HEK293T (cell line): Measurements from ENCODE around the gene DAG1.

Experiments used
- CTCF ChIA-PET: fragments of 350-600 bp; formaldehyde crosslinking; extraction: SDS; loops from one replicate; lab custom pipeline; 2021; ENCODE audit warnings: antibody characterized with exemption, inconsistent platforms; lab: Yijun Ruan, JAX
- POLR2A ChIA-PET: fragments of 350-600 bp; formaldehyde crosslinking; extraction: SDS; loops from one replicate; lab custom pipeline; 2020; ENCODE audit warnings: antibody characterized with exemption, inconsistent platforms; lab: Yijun Ruan, JAX
- DNase-seq: peaks from one replicate; pipeline ENCODE4 v3.0.0; 2012; ENCODE audit warnings: mixed read lengths; ENCODE audit errors: extremely low spot score
- ARNT ChIP-seq: fragments of 450-650 bp; IDR thresholded peaks from 2 replicates; pipeline ENCODE4 v1.6.1; 2017; ENCODE audit warnings: mild to moderate bottlenecking
- BHLHE40 ChIP-seq: fragments of 450-650 bp; IDR thresholded peaks from 2 replicates; pipeline ENCODE4 v1.6.1; 2016; ENCODE audit warnings: mild to moderate bottlenecking, moderate library complexity, borderline replicate concordance
- CTBP1 ChIP-seq: fragments of 450-650 bp; IDR thresholded peaks from 2 replicates; pipeline ENCODE4 v1.6.1; 2016; ENCODE audit warnings: borderline replicate concordance
- ELF4 ChIP-seq: fragments of 450-650 bp; IDR thresholded peaks from 2 replicates; pipeline ENCODE4 v1.6.1; 2017; ENCODE audit warnings: antibody characterized with exemption
- FOXA1 ChIP-seq: fragments of 450-650 bp; IDR thresholded peaks from 2 replicates; pipeline ENCODE4 v1.6.1; 2016; ENCODE audit warnings: mild to moderate bottlenecking
- FOXK2 ChIP-seq: fragments of 450-650 bp; IDR thresholded peaks from 2 replicates; pipeline ENCODE4 v1.6.1; 2016; ENCODE audit warnings: mild to moderate bottlenecking
- FOXM1 ChIP-seq: fragments of 450-650 bp; IDR thresholded peaks from 2 replicates; pipeline ENCODE4 v1.6.1; 2017; ENCODE audit warnings: mild to moderate bottlenecking, borderline replicate concordance
- HDGF ChIP-seq: fragments of 450-650 bp; IDR thresholded peaks from 2 replicates; pipeline ENCODE4 v1.6.1; 2017; ENCODE audit warnings: antibody characterized with exemption, borderline replicate concordance
- L3MBTL2 ChIP-seq: fragments of 450-650 bp; conservative IDR thresholded peaks from 2 replicates; pipeline ENCODE4 v1.6.1; 2016; ENCODE audit warnings: mild to moderate bottlenecking
- LEF1 ChIP-seq: fragments of 450-650 bp; IDR thresholded peaks from 2 replicates; pipeline ENCODE4 v1.6.1; 2017; ENCODE audit warnings: mild to moderate bottlenecking, borderline replicate concordance
- NFRKB ChIP-seq: fragments of 450-650 bp; IDR thresholded peaks from 2 replicates; pipeline ENCODE4 v1.6.1; 2016; ENCODE audit warnings: mild to moderate bottlenecking, moderate library complexity
- SP1 ChIP-seq: fragments of 450-650 bp; IDR thresholded peaks from 2 replicates; pipeline ENCODE4 v1.6.1; 2017
- SUZ12 ChIP-seq: fragments of 450-650 bp; IDR thresholded peaks from 2 replicates; pipeline ENCODE4 v1.6.1; 2016; ENCODE audit warnings: mild to moderate bottlenecking
- TARDBP ChIP-seq: fragments of 450-650 bp; IDR thresholded peaks from 2 replicates; pipeline ENCODE4 v1.6.1; 2016
- ZNF384 ChIP-seq: fragments of 450-650 bp; IDR thresholded peaks from 2 replicates; pipeline ENCODE4 v1.6.1; 2016
- TF ChIP-seq, protein P1 (sequence below): fragments of 450-650 bp; IDR thresholded peaks from 2 replicates; pipeline ENCODE4 v1.6.1; 2016

DAG1 gene

DNA sequence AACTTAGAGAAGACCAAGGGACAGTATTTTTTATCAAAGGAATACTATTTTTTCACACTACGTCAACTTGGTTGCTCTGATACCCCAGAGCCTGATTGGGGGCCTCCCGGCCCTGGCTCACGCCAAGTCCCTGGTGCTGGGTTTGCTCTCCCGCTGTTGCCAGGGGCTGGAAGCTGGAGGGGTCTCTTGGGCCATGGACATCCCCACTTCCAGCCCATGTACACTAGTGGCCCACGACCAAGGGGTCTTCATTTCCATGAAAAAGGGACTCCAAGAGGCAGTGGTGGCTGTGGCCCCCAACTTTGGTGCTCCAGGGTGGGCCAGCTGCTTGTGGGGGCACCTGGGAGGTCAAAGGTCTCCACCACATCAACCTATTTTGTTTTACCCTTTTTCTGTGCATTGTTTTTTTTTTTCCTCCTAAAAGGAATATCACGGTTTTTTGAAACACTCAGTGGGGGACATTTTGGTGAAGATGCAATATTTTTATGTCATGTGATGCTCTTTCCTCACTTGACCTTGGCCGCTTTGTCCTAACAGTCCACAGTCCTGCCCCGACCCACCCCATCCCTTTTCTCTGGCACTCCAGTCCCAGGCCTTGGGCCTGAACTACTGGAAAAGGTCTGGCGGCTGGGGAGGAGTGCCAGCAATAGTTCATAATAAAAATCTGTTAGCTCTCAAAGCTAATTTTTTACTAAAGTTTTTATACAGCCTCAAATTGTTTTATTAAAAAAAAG, 63.9 kb downstream of the DAG1 start:
- no peak for TF ChIP-seq ARNT
- TF ChIP-seq, protein P1, sequence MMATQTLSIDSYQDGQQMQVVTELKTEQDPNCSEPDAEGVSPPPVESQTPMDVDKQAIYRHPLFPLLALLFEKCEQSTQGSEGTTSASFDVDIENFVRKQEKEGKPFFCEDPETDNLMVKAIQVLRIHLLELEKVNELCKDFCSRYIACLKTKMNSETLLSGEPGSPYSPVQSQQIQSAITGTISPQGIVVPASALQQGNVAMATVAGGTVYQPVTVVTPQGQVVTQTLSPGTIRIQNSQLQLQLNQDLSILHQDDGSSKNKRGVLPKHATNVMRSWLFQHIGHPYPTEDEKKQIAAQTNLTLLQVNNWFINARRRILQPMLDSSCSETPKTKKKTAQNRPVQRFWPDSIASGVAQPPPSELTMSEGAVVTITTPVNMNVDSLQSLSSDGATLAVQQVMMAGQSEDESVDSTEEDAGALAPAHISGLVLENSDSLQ = no peak
- no peak for TF ChIP-seq FOXA1
- no peak for TF ChIP-seq SP1
- TF ChIP-seq TARDBP = no peak
- TF ChIP-seq NFRKB = no peak
- ChIA-PET POLR2A (no interaction called here), CTCF (no interaction called here)
- no peak for DNase-seq

DNA sequence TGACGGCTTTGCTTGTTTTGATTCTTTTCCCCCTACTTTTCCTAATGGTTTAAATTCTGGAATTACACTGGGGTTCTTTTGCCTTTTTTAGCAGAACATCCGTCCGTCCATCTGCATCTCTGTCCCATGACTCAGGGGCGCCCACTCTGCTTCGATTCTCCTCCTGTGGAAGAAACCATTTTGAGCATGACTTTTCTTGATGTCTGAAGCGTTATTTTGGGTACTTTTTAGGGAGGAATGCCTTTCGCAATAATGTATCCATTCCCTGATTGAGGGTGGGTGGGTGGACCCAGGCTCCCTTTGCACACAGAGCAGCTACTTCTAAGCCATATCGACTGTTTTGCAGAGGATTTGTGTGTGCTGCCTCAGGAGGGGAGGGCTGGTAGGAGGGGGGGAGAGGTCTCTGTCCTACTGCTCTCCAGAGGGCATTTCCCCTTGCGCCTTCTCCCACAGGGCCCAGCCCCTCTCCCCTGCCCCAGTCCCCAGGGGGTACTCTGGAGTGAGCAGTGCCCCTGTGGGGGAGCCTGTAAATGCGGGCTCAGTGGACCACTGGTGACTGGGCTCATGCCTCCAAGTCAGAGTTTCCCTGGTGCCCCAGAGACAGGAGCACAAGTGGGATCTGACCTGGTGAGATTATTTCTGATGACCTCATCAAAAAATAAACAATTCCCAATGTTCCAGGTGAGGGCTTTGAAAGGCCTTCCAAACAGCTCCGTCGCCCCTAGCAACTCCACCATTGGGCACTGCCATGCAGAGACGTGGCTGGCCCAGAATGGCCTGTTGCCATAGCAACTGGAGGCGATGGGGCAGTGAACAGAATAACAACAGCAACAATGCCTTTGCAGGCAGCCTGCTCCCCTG, 64.7 kb downstream of the DAG1 start:
- TF ChIP-seq CTBP1 (no peak), L3MBTL2 (no peak), BHLHE40 (no peak), LEF1 (no peak), SP1 (no peak), FOXK2 (no peak), ELF4 (no peak), ZNF384 (no peak), ARNT (no peak), TARDBP (no peak), HDGF (no peak), SUZ12 (no peak)
- TF ChIP-seq, protein P1 = no peak
- ChIA-PET CTCF (no interaction called here), POLR2A (no interaction called here)
- DNase-seq = no peak

DNA sequence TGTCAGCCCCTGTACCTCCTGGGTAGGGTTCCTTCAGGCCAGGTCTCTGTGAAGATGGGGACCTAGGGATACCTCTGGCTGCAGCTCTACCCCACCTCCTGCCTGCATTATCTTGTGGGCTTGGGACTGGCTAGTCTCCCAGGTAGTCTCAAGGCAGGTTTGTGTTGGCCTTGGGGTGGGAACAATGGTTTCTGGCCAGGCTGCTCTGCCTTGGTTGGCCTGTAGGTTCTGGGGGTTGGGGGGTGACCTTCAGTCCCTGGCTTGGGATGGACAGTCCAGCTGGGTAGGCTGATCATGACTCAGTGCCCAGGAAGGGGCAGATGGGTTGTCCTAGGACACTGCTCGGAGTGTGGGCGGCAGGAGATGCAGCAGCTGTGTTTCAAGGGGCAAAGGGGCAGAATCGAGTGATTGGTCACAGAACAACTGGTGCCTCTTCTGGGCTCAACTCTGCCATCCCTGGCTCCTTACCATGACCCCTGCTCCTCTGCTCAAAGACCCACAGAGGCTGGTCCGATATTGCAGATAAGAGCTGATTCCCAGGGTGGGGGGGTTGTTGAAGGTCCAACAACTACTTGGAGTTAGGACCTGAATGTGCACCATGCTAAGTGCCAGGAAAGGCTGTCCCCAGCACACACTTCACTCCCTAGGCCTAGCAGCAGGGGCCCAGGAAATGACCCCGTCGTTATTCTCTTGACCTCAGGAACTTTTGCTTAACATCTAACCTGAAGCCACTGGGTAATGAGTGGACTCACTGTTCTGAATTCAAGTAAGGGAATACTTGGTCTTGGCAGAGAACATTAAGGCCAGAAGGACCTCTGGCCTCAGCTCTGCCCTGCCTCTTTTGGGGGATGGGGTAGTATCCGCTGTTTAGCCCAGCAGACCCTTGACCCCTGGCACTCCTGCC, 66.2 kb downstream of the DAG1 start:
- POLR2A ChIA-PET = interaction anchor here (0.8 kb wide), 1 partner anchor 135 kb away, joined by 3 read pairs; no protein-coding TSS in a partner anchor
- no peak for TF ChIP-seq FOXA1
- TF ChIP-seq HDGF = no peak
- TF ChIP-seq CTBP1 = no peak
- no peak for TF ChIP-seq TARDBP
- no peak for TF ChIP-seq SUZ12
- no peak for TF ChIP-seq SP1
- TF ChIP-seq BHLHE40 = no peak
- TF ChIP-seq FOXM1 = no peak
- no peak for TF ChIP-seq LEF1
- no peak for TF ChIP-seq FOXK2
- no peak for TF ChIP-seq ARNT
- CTCF ChIA-PET = no interaction called here
- DNase-seq = no peak

DNA sequence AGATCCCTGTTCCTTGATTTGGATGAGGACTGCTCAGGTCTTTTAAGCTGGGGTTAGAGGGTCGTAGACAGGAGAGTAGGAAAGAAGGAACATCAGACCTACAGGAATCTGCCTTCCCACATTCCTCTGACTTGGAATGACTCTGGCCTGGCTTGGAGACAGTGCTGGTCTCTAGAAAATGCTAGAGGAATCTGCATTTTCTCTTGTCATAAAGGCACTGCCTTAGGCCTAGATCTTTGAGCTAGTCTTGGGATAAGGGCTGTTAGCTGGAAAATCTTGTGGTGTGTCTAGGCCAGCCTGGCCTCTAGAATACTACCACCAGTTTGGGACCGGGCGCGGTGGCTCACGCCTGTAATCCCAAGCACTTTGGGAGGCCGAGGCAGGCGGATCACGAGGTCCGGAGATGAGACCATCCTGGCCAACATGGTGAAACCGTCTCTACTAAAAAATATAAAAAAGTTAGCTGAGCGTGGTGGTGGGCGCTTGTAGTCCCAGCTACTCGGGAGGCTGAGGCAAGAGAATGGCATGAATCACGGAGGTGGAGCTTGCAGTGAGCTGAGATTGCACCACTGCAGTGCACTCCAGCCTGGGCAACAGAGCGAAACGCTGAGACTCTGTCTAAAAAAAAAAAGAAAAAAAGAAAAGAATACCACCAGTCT, 66.9 kb downstream of the DAG1 start:
- POLR2A ChIA-PET = interaction anchor here (0.8 to 1.6 kb wide), 2 partner anchors 134 to 136 kb away, joined by 3 to 8 read pairs; no protein-coding TSS in a partner anchor
- CTCF ChIA-PET = interaction anchor here (0.6 kb wide), 2 partner anchors 83 to 133 kb away, joined by 3 to 4 read pairs; no protein-coding TSS in a partner anchor
- no peak for DNase-seq
- TF ChIP-seq, protein P1 = no peak
- TF ChIP-seq ZNF384 = no peak
- TF ChIP-seq FOXM1 = no peak

DNA sequence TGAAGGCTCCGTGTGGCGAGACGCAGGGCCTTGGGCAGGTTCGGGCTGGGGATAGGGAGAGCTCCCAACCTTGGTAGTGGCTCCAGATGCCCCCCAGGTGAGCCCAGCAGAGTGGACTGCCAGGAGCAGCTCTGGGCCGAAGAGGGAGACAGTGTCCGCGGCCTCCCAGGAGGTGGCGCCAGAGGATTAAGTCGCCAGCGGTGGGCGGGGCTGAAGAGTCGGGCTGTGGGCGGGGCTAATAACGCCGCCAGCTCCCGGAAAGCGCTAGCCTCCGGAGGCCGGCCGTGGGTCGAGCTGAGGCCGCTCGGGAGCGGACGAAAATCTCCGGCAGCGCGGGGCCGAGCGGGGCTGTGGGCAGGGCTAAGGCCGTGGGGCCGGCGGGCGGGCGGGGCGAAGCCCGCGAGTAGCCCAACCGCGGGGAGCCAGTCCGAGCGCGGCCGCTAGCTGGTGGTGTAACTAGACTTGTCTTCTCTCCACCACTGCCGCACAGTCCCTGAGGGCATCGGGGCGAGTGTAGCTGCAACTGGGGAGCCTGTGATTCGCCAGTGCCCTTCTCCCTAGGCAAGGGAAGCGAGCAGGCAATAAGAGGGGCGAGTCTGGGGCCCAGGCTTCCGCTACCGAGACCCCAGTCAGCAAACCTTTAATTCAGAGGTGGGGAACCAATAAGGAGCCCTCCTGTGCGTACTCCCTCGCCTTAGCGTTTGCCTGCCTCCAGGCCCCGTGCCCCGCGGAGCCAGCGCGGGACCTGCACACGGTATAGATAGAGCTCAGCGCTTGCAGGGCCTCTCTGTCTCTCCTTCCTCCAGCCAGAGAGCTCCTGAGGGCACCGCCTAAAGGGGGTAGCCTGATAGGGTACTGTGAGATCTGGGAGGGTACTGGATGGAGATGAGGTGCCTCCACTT, 69.8 kb downstream of the DAG1 start:
- CTCF ChIA-PET = interaction anchor here (0.6 to 2.7 kb wide), 19 partner anchors 8 to 378 kb away, joined by 3 to 36 read pairs (median 4); partner anchors contain the start of genes BSN and INKA1
- TF ChIP-seq FOXA1 (no peak), SP1 (peak; percentile 23; the same call in 1 of the 2 replicates)
- POLR2A ChIA-PET = interaction anchor here (0.9 to 3.3 kb wide), 11 partner anchors 13 to 161 kb away, joined by 3 to 26 read pairs (median 5); partner anchors contain the start of genes BSN and DAG1
- DNase-seq = peak; percentile 95
